ENCODE measurements around the gene ALG2.
"Not testable (repeated sequence)": the region's sequence is repeated elsewhere in the genome, so short reads cannot be mapped to it uniquely, and the experiment has no call there.

The ALG2 gene

DNA sequence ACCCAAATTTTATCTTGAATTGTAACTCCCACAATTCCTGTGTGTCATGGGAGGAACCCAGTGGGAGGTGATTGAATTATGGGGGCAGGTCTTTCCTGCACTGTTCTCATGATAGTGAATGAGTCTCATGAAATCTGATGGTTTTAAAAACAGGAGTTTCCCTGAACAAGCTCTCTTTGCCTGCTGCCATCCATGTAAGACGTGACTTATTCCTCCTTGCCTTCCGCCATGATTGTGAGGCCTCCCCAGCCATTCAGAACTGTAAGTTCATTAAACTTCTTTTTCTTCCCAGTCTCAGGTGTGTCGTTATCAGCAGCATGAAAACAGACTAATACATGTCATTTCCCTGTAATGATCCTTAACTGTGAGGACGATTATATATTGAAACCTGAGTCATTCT is 16.1 kb upstream of the ALG2 start:
- DNase-seq (ENCODE audit: low read depth in 2 of 2), result not testable (repeated sequence)

DNA sequence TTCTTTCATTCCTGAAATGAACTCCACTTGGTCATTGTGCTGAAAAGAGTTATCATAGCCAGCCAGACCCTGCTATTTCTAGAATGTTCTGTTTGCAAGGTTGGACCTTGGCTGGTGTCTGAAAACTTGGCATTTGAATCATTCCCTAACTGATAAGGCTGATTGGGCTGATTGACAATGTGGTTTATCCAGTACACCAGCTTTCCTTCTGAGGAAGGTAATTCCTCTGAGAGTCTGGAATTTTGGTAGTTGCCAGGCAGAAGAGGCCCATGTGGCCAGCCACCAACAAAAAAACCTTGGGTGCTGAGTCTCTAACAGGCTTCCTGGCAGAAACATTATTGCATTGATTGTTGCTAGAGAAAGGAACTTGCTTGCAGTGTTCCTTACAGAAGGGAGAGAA is 15.6 kb upstream of the ALG2 start:
- DNase-seq (ENCODE audit: low read depth in 2 of 2), result no peak

DNA sequence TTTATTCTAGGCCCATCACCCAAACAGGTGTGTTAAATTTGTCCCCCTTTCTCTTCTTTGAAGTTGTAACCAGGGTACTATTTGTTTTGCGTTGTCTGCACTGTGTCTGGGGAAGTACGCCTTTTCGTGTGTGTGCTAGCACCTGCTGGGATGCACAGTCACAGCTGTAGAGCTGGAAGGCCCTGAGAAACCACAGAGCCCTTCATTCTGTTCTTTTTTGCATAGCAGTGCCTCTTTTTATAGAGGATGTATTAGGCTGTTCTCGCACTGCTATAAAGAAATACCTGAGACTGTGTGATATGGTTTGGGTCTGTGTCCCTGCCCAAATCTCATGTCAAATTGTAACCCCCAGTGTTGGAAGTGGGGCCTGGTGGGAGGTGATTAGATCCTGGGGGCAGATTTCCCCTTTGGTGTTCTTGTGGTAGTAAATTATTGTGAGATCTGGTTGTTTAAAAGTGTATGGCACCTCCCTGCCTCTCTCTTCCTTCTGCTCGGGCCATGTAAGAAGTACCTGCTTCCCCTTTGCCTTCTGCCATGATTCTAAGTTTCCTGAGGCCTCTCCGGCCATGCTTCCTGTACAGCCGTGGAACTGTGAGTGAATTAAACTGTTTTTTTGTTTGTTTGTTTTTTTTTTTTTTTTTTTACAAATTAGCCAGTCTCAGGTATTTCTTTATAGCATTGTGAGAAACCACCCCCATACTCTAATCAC is 14.3 kb upstream of the ALG2 start:
- DNase-seq (ENCODE audit: low read depth in 2 of 2), result no peak

DNA sequence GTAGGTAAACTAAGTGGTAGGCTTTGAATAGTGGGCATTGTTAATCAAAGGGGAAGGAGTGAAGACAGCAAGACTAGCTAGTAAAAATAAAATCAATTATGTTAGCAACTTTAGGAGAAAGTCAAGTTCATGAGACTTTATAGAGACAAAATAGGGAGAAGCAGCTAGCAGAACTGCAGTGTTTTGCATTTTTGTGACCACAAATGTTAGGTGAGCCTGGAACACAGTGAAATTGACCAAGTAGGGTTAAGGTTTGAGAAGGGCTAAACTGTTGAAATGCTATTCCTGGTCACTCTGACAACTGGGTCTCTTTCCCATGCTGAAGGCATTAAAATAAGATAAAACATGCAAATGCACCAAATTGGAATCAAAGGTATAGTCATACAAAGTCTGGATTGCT is 13.3 kb upstream of the ALG2 start:
- no peak for DNase-seq (ENCODE audit: low read depth in 2 of 2)

DNA sequence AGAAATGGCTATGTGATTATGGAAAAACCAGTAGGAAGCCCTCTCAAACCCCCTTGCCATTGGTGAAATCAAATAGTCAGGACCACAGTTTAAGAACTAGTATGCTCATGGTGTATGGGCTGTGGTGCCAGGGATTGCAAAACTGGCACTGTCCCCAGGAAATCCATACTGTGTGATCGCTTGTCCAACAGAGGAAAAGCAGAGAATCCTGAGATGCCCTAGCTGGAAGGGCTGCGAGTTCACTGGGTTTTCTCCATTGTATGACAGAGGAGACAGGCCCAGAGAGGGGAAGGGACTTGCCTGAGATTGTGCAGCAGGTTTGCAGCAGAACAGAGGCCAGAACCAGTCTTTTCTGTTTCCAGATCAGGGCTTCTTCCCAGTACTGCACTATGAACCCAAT is 12.9 kb upstream of the ALG2 start:
- no peak for DNase-seq (ENCODE audit: low read depth in 2 of 2)

DNA sequence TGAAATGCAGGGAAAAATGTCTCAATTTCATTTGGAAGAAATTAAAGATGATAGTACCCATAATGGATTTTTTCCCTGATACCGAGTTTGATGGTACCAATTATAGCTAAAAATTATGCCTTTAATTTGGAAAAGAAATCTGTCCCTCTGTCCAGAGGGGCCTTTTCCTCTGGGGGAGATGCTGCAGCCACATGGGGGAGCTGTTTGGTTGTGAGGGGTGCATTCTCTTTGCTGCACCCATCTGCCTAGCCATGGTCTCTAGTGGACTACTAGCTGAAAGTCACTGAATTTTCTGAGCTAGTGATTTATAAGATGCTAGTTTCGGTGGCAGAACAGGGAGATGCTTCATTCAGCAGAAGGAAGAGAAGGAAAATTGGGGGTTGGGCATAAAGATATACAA is 10.0 kb upstream of the ALG2 start:
- DNase-seq (ENCODE audit: low read depth in 2 of 2), result no peak

DNA sequence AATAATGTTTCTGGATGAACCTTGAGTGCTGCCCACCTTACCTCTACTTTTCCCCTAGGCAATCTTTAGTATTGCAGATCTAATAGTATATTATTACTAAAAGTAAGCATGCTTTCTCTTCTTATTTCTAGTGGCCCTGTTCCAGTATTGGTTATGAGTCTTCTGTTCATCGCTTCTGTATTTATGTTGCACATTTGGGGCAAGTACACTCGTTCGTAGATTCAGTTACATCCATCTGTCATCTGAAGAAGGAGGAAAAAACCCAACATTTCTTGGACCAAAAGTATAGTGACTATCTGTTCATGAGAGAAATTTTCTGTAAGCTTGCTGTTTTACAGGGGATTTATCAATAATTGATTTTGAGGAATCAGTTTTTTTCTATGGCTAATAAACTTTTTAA is 8.5 kb upstream of the ALG2 start:
- no peak for DNase-seq (ENCODE audit: low read depth in 2 of 2)

DNA sequence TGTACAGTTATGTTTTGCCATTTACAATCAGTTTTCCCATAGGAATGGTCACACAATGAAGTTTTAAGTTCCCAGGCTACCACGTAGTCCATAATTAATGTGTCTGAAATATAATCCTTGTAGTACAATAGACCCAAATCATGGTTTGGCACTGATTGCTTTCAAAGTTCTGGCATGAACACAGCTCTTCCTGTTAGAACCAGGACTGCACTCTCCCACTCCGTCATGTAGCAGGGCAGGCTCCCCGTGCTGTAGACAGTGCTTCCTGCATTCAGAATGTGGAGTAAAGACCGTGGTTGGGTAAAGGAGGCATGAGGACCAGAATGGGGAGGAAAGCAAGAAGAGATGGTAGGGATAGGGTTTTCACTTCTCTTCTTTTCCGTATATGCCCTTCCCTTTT is 4.3 kb upstream of the ALG2 start:
- DNase-seq (ENCODE audit: low read depth in 2 of 2), result no peak

DNA sequence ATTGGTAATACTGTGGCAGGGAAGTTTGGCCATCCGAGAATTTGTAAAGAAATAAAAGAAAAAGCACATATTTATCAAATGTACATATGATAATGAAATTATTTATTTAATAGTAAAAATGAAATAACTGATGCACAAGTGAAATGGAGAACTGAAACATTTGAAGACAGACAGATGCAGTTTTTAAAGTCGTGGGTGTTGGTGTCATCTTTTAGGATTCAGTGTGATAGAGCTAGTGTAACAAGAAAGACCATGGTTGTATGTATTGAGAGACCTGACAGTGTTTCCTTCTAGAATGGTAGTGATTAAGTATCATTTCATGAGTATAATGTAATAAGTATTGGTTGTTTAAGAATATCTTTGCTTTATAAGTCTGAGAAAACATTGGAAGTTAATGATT is 2.7 kb upstream of the ALG2 start:
- no peak for DNase-seq (ENCODE audit: low read depth in 2 of 2)

DNA sequence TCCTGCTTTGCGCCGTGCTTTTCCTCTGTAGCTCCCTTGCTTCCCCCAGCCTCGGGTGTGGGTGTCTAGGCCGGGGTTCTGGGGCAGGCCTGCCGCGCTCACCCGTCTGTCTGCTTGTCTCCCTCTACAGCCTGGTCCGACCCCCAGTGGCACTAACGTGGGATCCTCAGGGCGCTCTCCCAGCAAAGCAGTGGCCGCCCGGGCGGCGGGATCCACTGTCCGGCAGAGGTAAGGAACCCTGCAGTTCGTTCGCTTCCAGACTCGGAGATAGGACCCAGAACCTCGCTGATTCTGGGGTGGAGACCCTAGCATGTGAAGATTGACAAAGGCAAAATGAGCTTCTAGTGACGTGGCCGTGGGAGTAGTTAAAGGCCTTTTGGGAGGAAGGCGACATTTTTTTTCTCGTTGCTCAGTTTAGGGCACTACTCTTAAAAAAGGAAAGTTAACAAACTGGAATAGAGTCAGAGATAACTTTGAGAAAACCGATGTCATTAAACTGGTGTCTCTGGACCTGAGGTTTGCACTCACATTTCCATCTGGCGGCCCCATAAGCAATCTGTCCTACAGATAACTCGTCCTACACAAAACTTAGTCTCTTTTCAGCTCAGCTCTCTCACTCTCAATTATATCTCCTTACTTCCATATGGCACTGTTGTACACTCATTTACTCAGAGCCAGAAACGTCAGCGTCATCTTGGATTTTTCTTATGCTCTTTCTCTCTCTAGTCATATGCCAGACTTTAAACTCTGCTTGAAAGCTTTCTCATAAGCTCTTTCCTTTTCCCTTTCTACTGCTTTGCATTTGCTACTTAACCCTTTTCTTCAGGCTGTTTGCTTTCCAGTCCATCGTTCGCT is 901 bp upstream of the ALG2 start:
- DNase-seq (ENCODE audit: low read depth in 2 of 2), result no peak

DNA sequence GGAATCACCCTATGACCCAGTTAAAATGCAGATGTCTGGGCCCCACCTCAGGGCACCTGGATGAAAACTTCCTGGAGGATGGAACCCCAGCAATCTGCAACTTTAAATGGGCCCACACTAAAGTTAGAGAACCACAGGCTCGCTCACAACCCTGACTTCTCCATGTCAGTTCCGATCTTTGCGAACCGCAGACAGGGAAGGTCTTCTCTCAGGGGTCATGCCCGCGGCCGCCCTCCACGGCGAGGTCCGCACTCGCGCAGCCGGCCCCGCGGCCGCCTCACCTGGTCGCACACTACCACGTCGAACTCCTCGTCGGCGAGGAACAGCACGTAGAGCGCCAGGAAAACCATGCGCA is 499 bp downstream of the ALG2 start:
- no peak for DNase-seq (ENCODE audit: low read depth in 2 of 2)

DNA sequence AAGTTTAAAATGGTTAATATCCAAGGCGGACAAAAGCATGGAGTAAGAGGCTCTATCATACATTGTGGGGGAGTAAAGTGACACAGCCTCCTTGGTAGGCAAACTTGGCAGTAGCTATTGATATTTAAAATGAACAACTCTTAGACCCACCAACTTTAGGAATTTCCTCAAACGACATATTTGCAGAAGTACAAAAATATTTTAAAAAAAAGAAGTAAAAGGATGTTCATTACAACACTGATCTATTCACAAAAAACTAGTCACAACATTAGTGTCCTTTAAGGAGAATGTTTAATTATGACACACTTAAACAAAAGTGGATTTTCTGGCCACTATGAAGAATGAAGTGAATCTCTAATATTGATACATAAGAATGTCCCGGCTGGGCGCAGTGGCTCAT is 1.7 kb downstream of the ALG2 start:
- no peak for DNase-seq (ENCODE audit: low read depth in 2 of 2)

DNA sequence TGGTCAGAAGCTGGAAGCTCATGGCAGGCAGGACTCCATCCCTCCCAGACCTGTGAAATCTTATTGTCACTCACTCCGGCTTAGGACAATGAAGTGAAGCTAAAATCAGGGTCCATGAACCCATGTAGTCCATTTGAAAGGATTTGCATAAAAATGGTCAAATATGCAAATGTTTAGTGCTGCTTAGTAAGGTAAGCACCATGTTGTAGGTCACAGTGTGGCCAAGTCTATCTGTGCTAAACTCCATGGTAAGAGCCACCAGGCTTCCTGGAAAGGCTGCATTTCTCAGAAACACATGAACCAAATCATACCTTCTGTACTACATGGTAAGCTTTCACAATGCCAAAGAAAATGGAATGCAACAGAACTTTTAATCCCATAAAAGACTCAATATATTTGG is 5.7 kb downstream of the ALG2 start:
- no peak for DNase-seq (ENCODE audit: low read depth in 2 of 2)

DNA sequence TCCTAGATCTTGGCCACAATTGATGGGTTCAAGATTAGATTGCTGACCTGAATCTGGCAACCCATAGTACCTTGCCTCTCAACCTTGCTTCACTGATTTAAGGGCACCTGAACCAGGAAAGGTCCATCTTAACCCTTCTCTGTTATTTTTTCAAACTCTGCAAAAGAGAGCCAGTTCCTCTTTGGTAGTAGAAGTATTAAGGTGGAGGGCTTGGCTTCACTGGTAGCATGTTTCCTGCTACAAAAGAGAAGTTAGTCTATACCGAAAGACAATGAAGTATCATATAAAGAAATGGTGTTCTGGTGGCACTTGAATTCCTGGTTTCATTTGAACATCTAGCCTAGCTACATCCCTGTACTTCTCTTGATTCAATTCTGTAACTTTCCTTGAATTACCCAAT is 8.5 kb downstream of the ALG2 start:
- no peak for DNase-seq (ENCODE audit: low read depth in 2 of 2)

DNA sequence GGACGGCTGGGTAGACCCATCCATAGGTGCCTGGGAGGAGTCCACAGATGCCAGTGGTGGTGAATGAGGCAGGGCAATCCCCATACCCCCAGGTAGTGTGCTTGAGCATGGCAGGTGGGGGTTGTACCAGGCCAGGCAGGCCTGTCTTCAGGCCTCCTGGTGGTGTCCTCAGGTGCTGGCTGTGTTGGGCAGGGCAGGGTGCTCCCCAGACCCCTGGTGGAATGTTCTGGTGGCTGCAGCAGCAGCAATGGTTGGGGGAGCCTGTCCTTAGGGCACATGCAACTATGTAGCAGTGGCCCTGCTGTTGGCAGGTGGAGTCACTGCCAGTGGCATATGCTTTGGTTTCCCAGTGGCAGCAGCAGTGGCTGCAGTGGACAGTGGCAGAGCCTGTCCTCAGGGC is 10.0 kb downstream of the ALG2 start:
- DNase-seq (ENCODE audit: low read depth in 2 of 2), result no peak

DNA sequence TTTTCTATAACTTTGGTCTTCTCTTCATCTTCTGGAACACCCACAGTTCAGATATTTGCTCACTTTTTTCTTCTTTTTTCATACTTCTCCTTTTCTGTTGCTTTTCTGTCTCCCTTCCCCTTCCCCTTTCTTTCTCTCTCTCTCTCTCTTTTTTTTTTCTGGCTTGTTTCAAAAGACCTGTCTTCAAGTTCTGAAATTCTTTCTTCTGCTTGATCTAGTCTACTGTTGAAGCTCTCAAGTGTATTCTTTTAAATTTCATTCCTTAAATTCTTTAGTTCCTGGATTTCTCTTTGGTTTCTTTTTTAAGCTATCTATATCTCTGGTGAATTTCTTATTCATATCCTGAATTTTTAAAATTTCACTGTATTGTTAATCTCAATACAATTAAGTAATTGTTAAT is 11.2 kb downstream of the ALG2 start:
- no peak for DNase-seq (ENCODE audit: low read depth in 2 of 2)

DNA sequence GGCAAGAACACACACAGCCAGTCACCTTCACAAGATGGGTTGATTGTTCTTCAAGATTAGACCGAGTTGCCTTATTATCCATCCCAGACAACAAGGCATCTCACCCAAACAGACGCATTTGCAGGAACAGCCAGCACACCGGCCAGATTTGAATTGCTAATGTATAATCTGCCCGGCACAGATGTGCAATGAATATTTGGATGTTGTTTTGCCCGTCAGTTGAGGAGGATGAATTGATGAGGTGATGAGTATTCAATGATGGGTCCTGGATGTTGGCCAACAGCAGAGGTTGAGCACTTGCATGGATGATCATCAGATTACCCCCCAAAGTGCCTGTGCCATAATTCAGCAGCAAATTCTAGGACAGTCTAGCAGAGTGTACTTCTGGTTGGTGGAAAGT is 20.1 kb downstream of the ALG2 start:
- DNase-seq (ENCODE audit: low read depth in 2 of 2), result no peak

DNA sequence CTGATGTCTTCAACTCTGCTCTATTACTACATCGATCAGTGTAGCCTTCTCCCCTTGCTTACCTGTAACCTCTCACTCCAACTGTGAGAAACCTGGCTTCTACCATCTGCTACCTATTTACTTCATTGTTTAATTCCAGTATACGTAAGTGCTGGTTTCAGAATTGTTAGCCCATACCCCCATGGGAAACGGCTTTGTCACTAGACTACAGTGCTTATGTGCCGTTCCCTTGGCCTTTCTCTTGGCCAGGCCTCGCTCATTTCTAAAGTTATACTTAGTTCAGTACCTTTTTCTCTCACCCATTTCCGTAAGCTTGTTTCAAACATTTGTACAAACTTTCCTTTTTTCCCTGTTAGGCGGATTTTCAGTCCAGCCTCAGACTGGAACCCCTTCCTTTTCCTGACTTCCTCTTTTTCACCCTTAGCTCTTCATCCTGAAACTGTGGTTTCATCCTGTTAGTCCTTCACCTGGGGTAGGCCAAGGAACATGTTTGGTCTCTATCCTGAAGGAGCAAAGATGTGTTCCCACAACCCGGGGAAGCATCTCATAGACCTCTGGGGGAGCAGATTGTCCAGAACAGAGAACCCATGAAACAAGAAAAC is 21.7 kb downstream of the ALG2 start:
- DNase-seq (ENCODE audit: low read depth in 2 of 2), result no peak

DNA sequence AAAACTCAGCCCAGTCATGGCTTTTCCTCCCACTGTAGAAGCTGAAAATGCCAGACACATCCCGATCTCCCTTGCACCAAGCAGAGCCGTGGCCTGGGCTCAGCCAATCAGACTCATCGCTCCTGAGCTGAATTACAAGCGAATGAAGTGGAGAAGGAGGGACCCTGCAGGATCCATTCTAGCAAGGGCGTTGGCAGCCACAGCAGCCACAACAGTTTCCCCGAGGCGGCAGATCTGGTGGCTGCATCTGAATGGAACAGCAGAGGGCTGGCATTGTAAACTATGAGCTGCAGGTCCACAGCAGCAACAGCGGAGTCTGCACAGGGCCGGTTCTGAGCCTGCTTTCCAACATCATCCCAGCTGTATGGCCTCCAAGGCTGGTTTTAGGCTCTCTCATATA is 23.8 kb downstream of the ALG2 start:
- DNase-seq (ENCODE audit: low read depth in 2 of 2), result no peak

DNA sequence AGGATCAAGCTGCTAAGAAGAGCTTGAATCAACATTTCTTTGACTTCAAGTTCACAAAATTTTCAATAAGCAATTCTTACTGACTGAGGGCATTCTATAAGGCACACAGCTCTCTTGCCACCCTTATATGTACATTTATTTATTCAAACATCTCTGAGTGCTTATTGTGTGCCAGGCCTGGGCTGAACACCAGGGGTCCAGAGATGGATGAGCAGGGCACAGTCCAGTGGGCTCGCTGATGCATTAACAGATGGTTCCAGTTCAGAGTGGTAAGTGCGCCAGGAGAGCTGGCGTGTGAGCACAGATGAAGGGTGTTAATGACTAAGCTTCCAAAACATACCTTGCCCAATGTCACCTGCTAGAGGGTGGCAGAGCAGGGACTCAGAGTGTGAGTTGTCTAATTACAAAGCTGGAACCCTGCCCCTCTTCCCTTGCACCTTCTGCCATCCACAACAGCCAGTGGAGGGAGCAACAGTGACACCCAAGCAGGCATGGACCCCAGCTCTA is 24.6 kb downstream of the ALG2 start:
- no peak for DNase-seq (ENCODE audit: low read depth in 2 of 2)

DNA sequence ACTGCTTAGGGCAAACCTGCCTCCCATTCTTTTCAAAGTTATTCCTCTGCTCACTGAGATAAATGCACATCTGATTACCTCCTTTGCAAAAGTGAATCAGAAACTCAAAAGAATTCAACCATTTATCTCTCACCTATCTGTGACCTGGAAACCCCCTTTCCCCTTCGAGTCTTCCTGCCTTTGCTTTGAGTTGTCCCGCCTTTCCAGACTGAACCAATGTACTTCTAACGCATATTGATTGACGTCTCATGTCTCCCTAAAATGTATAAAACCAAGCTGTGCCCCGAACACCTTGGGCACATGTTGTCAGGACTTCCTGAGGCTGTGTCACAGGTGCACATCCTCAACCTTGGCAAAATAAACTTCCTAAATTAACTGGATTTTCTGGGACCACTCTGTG is 25.3 kb downstream of the ALG2 start:
- DNase-seq (ENCODE audit: low read depth in 2 of 2), result not testable (repeated sequence)

DNA sequence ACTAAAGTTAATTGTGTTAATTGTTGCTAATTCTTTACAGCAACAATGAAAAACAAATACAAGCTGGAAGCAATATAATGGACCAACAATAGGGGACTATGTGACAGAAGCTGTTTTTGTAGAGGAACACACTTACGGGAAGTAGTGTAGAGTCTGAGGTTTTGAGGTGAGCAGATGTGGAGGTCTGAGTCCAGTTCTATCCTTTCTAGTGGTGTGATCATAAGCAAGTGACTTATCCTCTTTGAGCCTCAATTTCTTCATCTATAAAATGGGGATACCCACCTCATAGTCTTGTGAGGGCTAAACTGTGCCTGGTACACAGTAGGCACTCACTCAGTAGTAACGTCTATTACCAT is 28.3 kb downstream of the ALG2 start:
- no peak for DNase-seq (ENCODE audit: low read depth in 2 of 2)

DNA sequence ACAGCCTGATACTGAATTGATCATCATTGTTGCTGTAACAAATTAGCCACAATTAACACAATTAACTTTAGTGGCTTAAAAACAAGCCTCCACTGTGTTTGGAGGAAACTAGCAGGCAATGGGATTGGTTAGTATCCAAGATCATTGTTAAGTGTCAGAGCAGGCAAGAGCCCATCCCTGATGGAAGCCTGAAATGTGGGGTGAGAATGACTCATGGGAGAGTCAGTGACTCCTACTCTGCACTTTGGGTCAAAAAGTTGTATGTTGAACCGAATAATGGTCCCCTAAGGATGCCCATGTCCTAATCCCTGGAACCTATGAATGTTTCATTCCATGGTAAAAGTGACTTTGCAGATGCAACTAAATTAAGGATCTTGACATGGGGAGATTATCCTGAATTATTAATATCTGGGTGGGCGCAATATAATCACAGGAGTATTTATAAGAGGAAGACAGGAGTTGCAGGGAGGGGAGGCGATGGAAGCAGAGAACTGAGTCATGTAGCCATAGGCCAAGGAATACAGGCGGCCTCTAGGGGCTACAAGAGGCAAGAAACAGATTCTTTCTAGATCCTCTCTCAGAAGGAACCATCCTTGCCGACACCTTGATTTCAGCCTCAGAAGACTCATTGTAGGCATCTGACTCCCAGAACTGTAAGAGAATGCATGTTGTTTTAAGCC is 28.8 kb downstream of the ALG2 start:
- no peak for DNase-seq (ENCODE audit: low read depth in 2 of 2)

Measured in stimulated activated CD4-positive, alpha-beta T cell treated with anti-CD3 and anti-CD28 coated beads, Interleukin-15, amount 100 ng/mL, for 48 hours (primary cell).